ENCODE results near the gene PRKCA.

Gene PRKCA

DNA sequence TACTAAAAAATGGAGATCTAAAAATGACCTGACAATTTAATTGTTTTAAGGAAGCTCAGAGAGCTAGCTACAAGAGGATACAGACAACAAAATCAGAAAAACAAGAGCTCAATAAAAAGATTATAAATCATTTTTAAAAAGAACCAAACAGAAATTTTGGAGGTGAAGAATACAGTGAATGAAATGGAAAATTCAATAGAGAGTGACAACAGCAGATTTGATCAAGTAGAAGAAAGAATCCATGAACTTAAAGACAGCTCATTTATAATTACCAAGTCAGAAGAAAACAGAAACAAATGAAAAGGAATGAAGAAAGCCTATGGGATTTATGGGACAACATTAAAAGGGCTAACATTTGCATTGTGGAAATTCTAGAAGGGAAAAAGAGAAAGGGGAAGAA lies 395.9 kb downstream of the PRKCA start:
- TF ChIP-seq, protein P1, sequence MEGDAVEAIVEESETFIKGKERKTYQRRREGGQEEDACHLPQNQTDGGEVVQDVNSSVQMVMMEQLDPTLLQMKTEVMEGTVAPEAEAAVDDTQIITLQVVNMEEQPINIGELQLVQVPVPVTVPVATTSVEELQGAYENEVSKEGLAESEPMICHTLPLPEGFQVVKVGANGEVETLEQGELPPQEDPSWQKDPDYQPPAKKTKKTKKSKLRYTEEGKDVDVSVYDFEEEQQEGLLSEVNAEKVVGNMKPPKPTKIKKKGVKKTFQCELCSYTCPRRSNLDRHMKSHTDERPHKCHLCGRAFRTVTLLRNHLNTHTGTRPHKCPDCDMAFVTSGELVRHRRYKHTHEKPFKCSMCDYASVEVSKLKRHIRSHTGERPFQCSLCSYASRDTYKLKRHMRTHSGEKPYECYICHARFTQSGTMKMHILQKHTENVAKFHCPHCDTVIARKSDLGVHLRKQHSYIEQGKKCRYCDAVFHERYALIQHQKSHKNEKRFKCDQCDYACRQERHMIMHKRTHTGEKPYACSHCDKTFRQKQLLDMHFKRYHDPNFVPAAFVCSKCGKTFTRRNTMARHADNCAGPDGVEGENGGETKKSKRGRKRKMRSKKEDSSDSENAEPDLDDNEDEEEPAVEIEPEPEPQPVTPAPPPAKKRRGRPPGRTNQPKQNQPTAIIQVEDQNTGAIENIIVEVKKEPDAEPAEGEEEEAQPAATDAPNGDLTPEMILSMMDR (IDR thresholded peaks at IDR 0.05; ENCODE audit: poor library complexity, severe bottlenecking) = no peak

DNA sequence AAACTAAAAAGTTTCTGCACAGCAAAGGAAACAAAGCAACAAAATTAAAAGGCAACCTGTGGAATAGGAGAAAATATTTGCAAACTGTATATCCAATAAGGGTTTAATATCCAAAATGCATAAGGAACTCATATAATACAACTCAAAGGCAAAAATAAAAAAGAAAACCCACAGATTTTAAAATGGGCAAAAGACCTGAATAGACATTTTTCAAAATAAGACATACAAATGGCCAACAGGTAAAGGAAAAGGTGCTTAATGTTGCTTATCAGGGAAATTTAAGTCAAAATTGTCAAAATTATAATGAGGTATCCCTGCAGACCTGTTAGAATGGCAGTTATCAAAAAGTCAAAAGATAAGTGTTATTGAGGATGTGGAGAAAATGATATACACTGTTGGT lies 399.0 kb downstream of the PRKCA start:
- ATAC-seq (ENCODE audit: low read depth) = no peak

More for the DNA sequence above, 395.9 kb downstream of the PRKCA start:
- Histone ChIP-seq H3K9me3 (ENCODE audit: severe bottlenecking) (no peaks in the 10 kb centered on the region), H3K36me3 (ENCODE audit: low read depth) (no peaks in the 10 kb centered on the region; the same call in 1 of the 2 replicates), H3K27ac (ENCODE audit: poor library complexity, severe bottlenecking) (no peak overlapping the region), H3K27me3 (ENCODE audit: insufficient read depth, poor library complexity, severe bottlenecking) (no peaks in the 10 kb centered on the region), H3K4me1 (ENCODE audit: insufficient read depth, poor library complexity, severe bottlenecking) (peaks cover 10% of the 10 kb centered on the region), H3K4me3 (ENCODE audit: severe bottlenecking) (no peak overlapping the region)
- no peak for ATAC-seq (ENCODE audit: low read depth)
- DNase-seq (ENCODE audit: low spot score) = no peak

GRCh38 chr17:66702106-66702936 lies 399.9 kb downstream of the PRKCA start:
- Histone ChIP-seq H3K9me3 (ENCODE audit: severe bottlenecking) (no peaks in the 10 kb centered on the region), H3K4me1 (ENCODE audit: insufficient read depth, poor library complexity, severe bottlenecking) (peaks cover 10% of the 10 kb centered on the region), H3K27me3 (ENCODE audit: insufficient read depth, poor library complexity, severe bottlenecking) (no peaks in the 10 kb centered on the region), H3K36me3 (ENCODE audit: low read depth) (no peaks in the 10 kb centered on the region), H3K4me3 (ENCODE audit: severe bottlenecking) (no peak overlapping the region), H3K27ac (ENCODE audit: poor library complexity, severe bottlenecking) (no peak overlapping the region)
- TF ChIP-seq, protein P1 (IDR thresholded peaks at IDR 0.05; ENCODE audit: poor library complexity, severe bottlenecking) = no peak
- DNase-seq (ENCODE audit: low spot score) = no peak
- peak; percentile 97 for ATAC-seq (ENCODE audit: low read depth)

More for the DNA sequence above, 399.0 kb downstream of the PRKCA start:
- Histone ChIP-seq H3K36me3 (ENCODE audit: low read depth) (no peaks in the 10 kb centered on the region), H3K9me3 (ENCODE audit: severe bottlenecking) (no peaks in the 10 kb centered on the region), H3K4me1 (ENCODE audit: insufficient read depth, poor library complexity, severe bottlenecking) (peaks cover 10% of the 10 kb centered on the region), H3K4me3 (ENCODE audit: severe bottlenecking) (no peak overlapping the region), H3K27ac (ENCODE audit: poor library complexity, severe bottlenecking) (no peak overlapping the region), H3K27me3 (ENCODE audit: insufficient read depth, poor library complexity, severe bottlenecking) (no peaks in the 10 kb centered on the region)
- no peak for DNase-seq (ENCODE audit: low spot score)
- TF ChIP-seq, protein P1 (IDR thresholded peaks at IDR 0.05; ENCODE audit: poor library complexity, severe bottlenecking) = no peak

DNA sequence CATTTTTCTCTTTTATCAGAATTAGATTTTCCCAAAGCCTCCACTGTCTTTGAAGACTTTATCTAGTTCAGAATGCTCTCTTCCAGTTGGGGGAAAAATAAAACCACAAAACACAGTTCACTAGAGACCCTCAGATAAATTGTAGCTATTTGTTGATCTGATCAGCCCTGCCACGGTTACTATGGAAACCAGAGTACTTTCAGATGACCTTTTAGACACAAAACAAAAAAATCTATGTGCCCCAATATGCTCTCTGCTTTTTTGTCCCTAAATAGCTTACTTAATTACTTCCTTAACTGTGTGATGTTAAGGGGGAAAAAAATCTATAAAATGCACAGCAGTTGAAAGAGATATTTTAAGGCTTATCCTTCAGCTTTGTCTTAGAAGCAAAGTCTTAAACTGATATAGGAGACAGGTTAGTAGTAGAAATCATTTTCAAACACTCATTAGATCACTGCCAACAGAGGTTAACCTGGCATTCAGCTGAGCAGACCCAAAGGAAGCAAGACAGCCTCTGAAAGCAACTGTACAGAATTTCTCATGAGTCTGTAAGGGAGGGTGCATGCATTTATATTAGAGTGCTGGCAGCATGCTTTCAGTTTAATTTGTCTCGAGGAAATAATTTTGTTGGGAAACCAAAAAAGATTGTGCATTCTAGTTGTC lies 402.6 kb downstream of the PRKCA start:
- H3K27ac ChIP-seq (ENCODE audit: poor library complexity, severe bottlenecking) = no peak overlapping the region
- no peak overlapping the region for H3K4me3 ChIP-seq (ENCODE audit: severe bottlenecking)
- DNase-seq (ENCODE audit: low spot score) (no peak), ATAC-seq (ENCODE audit: low read depth) (no peak)
- H3K4me1 ChIP-seq (ENCODE audit: insufficient read depth, poor library complexity, severe bottlenecking) = peaks cover 10% of the 10 kb centered on the region
- no peaks in the 10 kb centered on the region for H3K36me3 ChIP-seq (ENCODE audit: low read depth)
- TF ChIP-seq, protein P1 (IDR thresholded peaks at IDR 0.05; ENCODE audit: poor library complexity, severe bottlenecking) = no peak
- H3K9me3 ChIP-seq (ENCODE audit: severe bottlenecking) = no peaks in the 10 kb centered on the region
- H3K27me3 ChIP-seq (ENCODE audit: insufficient read depth, poor library complexity, severe bottlenecking) = no peaks in the 10 kb centered on the region

Data from RWPE2 (cell line).